HG02885 (cell line): ENCODE measurements around the gene SRGAP2B.
A peak's percentile ranks its signal among the peaks of the same experiment; 100 is the strongest.
"Not testable (repeated sequence)": the region's sequence is repeated elsewhere in the genome, so short reads cannot be mapped to it uniquely, and the experiment has no call there.

ENCODE experiments used
- ATAC-seq: cut with Tn5 transposase; IDR thresholded peaks from one replicate; pipeline ENCODE4 v1.9.1; 2021; ENCODE audit warnings: mild to moderate bottlenecking; ENCODE audit not compliant: unreplicated experiment, poor library complexity

SRGAP2B gene

GRCh38 chr1:144917154-144918026, 177.7 kb downstream of the SRGAP2B start:
- ATAC-seq, result not testable (repeated sequence)

GRCh38 chr1:144913977-144914734, 181.0 kb downstream of the SRGAP2B start:
- peak; percentile 73 for ATAC-seq

- not testable (repeated sequence) for ATAC-seq
These were observed 181.7 kb downstream of the SRGAP2B start for GRCh38 chr1:144913458-144913857.

GRCh38 chr1:144910729-144911128, 184.4 kb downstream of the SRGAP2B start:
- ATAC-seq, result not testable (repeated sequence)

GRCh38 chr1:144900841-144901240, 194.3 kb downstream of the SRGAP2B start:
- not testable (repeated sequence) for ATAC-seq

GRCh38 chr1:144894454-144895201, 200.5 kb downstream of the SRGAP2B start:
- not testable (repeated sequence) for ATAC-seq

- not testable (repeated sequence) for ATAC-seq
These were observed 201.3 kb downstream of the SRGAP2B start for GRCh38 chr1:144893710-144894438.

GRCh38 chr1:144893062-144893461, 202.1 kb downstream of the SRGAP2B start:
- ATAC-seq, result not testable (repeated sequence)

GRCh38 chr1:144889450-144890115, 205.5 kb downstream of the SRGAP2B start:
- ATAC-seq, result not testable (repeated sequence)

- ATAC-seq, result not testable (repeated sequence)
These were observed 212.1 kb downstream of the SRGAP2B start for GRCh38 chr1:144883022-144883421.

- not testable (repeated sequence) for ATAC-seq
These were observed 212.8 kb downstream of the SRGAP2B start for GRCh38 chr1:144882343-144882742.

GRCh38 chr1:144858607-144859006, 236.5 kb downstream of the SRGAP2B start:
- ATAC-seq, result not testable (repeated sequence)
